OCI-LY1 (cell line): ENCODE data around the gene SLC29A3.

ENCODE experiments used
- H2AFZ ChIP-seq: fragments of 200-600 bp; sonication (generic), shearing (Covaris generic); 2 replicates; pipeline ENCODE4 v1.6.0; 2014; ENCODE audit warnings: antibody characterized with exemption, mild to moderate bottlenecking, low read length
- H3F3A ChIP-seq: fragments of 200-600 bp; sonication (generic), shearing (Covaris generic); 2 replicates; pipeline ENCODE4 v1.6.0; 2014; ENCODE audit warnings: mild to moderate bottlenecking, antibody characterized with exemption, low read length, moderate library complexity; ENCODE audit not compliant: insufficient read depth
- H3K27ac ChIP-seq: fragments of 200-600 bp; sonication (generic); 2 replicates; pipeline ENCODE4 v1.5.1; 2014; ENCODE audit warnings: low read length, mixed run types, mild to moderate bottlenecking, low read depth; ENCODE audit not compliant: poor library complexity, severe bottlenecking
- H3K27me3 ChIP-seq: fragments of 200-600 bp; sonication (generic); 2 replicates; pipeline ENCODE4 v1.6.0; 2014; ENCODE audit warnings: antibody characterized with exemption, mild to moderate bottlenecking, low read length, moderate library complexity; ENCODE audit not compliant: insufficient read depth
- H3K36me3 ChIP-seq: fragments of 200-600 bp; sonication (generic); 2 replicates; pipeline ENCODE4 v1.6.1; 2014; ENCODE audit warnings: mild to moderate bottlenecking, antibody characterized with exemption, low read length, moderate library complexity, mixed read lengths; ENCODE audit not compliant: insufficient read depth
- H3K4me1 ChIP-seq: fragments of 200-600 bp; sonication (generic); 2 replicates; pipeline ENCODE4 v1.5.1; 2014; ENCODE audit warnings: mild to moderate bottlenecking, low read length, moderate library complexity; ENCODE audit not compliant: insufficient read depth, severe bottlenecking
- H3K4me2 ChIP-seq: fragments of 200-600 bp; sonication (generic), shearing (Covaris generic); 2 replicates; pipeline ENCODE4 v1.6.1; 2014; ENCODE audit warnings: low read length
- H3K4me3 ChIP-seq: fragments of 200-600 bp; sonication (generic); 2 replicates; pipeline ENCODE4 v1.5.1; 2014; ENCODE audit warnings: low read length, low read depth, mild to moderate bottlenecking, mixed read lengths; ENCODE audit not compliant: poor library complexity, severe bottlenecking
- H3K79me2 ChIP-seq: fragments of 200-600 bp; shearing (Covaris generic); 2 replicates; pipeline ENCODE4 v1.6.1; 2016; ENCODE audit warnings: mixed run types, low read length, mixed read lengths; ENCODE audit not compliant: insufficient read depth
- H3K9ac ChIP-seq: fragments of 200-600 bp; sonication (generic), shearing (Covaris generic); 2 replicates; pipeline ENCODE4 v1.6.1; 2014; ENCODE audit warnings: mild to moderate bottlenecking, low read length, mixed read lengths
- H3K9me2 ChIP-seq: fragments of 200-600 bp; sonication (generic), shearing (Covaris generic); 2 replicates; pipeline ENCODE4 v1.6.1; 2014; ENCODE audit warnings: low read depth, mild to moderate bottlenecking, low read length, mixed read lengths
- H3K9me3 ChIP-seq: fragments of 200-600 bp; shearing (Covaris generic); 2 replicates; pipeline ENCODE4 v1.6.1; 2014; ENCODE audit warnings: low read length, mixed read lengths
- H4K20me1 ChIP-seq: fragments of 200-600 bp; sonication (generic), shearing (Covaris generic); 2 replicates; pipeline ENCODE4 v1.6.0; 2016; ENCODE audit warnings: mild to moderate bottlenecking, low read length; ENCODE audit not compliant: insufficient read depth
- EZH2 ChIP-seq: fragments of 200-600 bp; sonication (generic), shearing (Covaris generic); IDR thresholded peaks from 2 replicates; pipeline ENCODE4 v1.8.0; 2017; ENCODE audit warnings: borderline replicate concordance, mixed run types, mild to moderate bottlenecking, antibody characterized with exemption, low read length, moderate library complexity, mixed read lengths
- TF ChIP-seq, protein P1 (sequence below): fragments of 200-600 bp; sonication (generic), shearing (Covaris generic); IDR thresholded peaks from 2 replicates; pipeline ENCODE4 v1.5.1; 2017; ENCODE audit warnings: mild to moderate bottlenecking, antibody characterized with exemption, low read length, moderate library complexity, mixed read lengths

SLC29A3 gene

GRCh38 chr10:71339796-71340589, 20.9 kb downstream of the SLC29A3 start:
- Histone ChIP-seq H3K27ac (no peak overlapping the region), H3K4me1 (no peaks in the 10 kb centered on the region)
- TF ChIP-seq, protein P1, sequence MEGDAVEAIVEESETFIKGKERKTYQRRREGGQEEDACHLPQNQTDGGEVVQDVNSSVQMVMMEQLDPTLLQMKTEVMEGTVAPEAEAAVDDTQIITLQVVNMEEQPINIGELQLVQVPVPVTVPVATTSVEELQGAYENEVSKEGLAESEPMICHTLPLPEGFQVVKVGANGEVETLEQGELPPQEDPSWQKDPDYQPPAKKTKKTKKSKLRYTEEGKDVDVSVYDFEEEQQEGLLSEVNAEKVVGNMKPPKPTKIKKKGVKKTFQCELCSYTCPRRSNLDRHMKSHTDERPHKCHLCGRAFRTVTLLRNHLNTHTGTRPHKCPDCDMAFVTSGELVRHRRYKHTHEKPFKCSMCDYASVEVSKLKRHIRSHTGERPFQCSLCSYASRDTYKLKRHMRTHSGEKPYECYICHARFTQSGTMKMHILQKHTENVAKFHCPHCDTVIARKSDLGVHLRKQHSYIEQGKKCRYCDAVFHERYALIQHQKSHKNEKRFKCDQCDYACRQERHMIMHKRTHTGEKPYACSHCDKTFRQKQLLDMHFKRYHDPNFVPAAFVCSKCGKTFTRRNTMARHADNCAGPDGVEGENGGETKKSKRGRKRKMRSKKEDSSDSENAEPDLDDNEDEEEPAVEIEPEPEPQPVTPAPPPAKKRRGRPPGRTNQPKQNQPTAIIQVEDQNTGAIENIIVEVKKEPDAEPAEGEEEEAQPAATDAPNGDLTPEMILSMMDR: no peak
- TF ChIP-seq EZH2: no peak

DNA sequence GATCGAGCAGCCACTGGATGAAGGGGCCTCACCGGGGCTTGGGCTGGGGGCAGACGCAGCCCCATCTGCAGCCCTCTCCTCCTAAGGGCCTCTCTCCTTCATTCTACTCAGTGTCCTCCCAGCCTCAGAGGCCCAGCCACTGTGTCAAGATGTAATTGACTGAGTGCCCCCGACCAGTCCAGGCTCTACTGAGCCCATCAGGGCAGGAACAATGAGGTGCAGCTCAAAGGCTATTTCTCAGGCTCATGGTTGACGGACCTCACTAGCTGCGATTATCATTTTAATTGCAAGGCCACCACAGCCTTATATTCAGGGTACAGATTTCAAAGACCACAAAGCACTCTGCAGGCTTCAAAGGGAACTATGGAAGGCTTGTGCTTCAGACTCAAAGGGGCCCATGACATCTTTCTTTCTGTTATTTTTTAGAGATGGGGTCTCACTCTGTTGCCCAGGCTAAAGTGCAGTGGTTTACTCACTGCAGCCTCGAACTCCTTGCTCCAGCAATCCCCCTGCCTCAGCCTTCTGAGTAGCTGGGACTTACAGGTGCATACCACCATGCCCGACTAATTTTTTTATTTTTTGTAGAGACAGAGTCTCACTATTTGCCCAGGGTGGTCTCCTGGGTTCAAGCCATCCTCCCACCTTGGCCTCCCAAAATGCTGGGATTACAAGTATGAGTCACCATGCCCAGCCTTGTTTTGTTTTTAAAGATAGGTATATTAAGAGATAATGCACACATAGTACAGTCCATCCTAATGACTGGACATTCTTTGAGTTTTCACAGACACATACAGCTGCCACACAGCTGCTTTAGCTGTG, 23.7 kb downstream of the SLC29A3 start:
- H3K79me2 ChIP-seq: no peaks in the 10 kb centered on the region

More at GRCh38 chr10:71339796-71340589, 20.9 kb downstream of the SLC29A3 start:
- no peak overlapping the region for H3K4me2 ChIP-seq
- H3K9ac ChIP-seq: no peak overlapping the region
- H3K79me2 ChIP-seq: no peaks in the 10 kb centered on the region
- H4K20me1 ChIP-seq: no peaks in the 10 kb centered on the region
- H3K27me3 ChIP-seq: no peaks in the 10 kb centered on the region; the same call in 1 of the 2 replicates
- H3K36me3 ChIP-seq: peaks cover 5% of the 10 kb centered on the region; the same call in 1 of the 2 replicates
- no peak overlapping the region for H2AFZ ChIP-seq
- no peaks in the 10 kb centered on the region for H3F3A ChIP-seq
- H3K9me3 ChIP-seq: no peaks in the 10 kb centered on the region
- H3K9me2 ChIP-seq: no peaks in the 10 kb centered on the region
- no peak overlapping the region for H3K4me3 ChIP-seq

GRCh38 chr10:71343392-71343773, 24.3 kb downstream of the SLC29A3 start:
- Histone ChIP-seq H3K9ac (no peak overlapping the region), H3K36me3 (peaks cover 5% of the 10 kb centered on the region; the same call in 1 of the 2 replicates), H3F3A (no peaks in the 10 kb centered on the region), H3K27me3 (no peaks in the 10 kb centered on the region), H3K4me1 (no peaks in the 10 kb centered on the region), H3K9me3 (no peaks in the 10 kb centered on the region), H3K4me3 (no peak overlapping the region), H3K4me2 (no peak overlapping the region), H3K79me2 (no peaks in the 10 kb centered on the region), H3K9me2 (no peaks in the 10 kb centered on the region), H2AFZ (no peak overlapping the region), H3K27ac (no peak overlapping the region), H4K20me1 (no peaks in the 10 kb centered on the region)
- TF ChIP-seq, protein P1: no peak
- TF ChIP-seq EZH2: no peak

More for the DNA sequence above, 23.7 kb downstream of the SLC29A3 start:
- TF ChIP-seq EZH2: no peak
- TF ChIP-seq, protein P1: no peak
- H3K4me3 ChIP-seq: no peak overlapping the region
- H3K27me3 ChIP-seq: no peaks in the 10 kb centered on the region
- no peaks in the 10 kb centered on the region for H3K9me3 ChIP-seq
- no peak overlapping the region for H3K27ac ChIP-seq
- no peak overlapping the region for H3K9ac ChIP-seq
- H3K4me2 ChIP-seq: no peak overlapping the region
- no peak overlapping the region for H2AFZ ChIP-seq
- H4K20me1 ChIP-seq: no peaks in the 10 kb centered on the region
- H3K4me1 ChIP-seq: no peaks in the 10 kb centered on the region
- H3F3A ChIP-seq: no peaks in the 10 kb centered on the region
- H3K36me3 ChIP-seq: peaks cover 5% of the 10 kb centered on the region; the same call in 1 of the 2 replicates
- H3K9me2 ChIP-seq: no peaks in the 10 kb centered on the region
